ENCODE measurements around the gene SLC10A7.

DNA sequence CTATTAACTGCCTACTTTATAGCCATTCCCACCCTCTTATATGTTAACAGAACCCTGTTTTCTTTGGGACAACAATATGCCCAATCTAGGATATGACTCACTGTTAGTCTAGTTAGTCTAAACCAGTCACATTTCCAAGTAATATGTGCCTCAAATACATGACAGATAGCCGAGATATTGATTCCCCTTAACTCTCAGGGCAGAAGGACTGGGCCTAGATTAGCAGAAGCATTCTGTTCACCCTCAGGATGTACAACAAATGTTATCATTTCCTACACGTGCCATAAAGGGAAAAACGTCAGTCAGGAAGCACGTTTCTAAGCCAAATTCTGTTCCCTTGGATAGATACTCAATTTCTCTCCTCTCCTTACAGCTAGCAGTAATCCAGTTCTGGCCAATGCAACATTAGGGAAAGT lies 114.1 kb downstream of the SLC10A7 start:
- TF ChIP-seq, protein P1, sequence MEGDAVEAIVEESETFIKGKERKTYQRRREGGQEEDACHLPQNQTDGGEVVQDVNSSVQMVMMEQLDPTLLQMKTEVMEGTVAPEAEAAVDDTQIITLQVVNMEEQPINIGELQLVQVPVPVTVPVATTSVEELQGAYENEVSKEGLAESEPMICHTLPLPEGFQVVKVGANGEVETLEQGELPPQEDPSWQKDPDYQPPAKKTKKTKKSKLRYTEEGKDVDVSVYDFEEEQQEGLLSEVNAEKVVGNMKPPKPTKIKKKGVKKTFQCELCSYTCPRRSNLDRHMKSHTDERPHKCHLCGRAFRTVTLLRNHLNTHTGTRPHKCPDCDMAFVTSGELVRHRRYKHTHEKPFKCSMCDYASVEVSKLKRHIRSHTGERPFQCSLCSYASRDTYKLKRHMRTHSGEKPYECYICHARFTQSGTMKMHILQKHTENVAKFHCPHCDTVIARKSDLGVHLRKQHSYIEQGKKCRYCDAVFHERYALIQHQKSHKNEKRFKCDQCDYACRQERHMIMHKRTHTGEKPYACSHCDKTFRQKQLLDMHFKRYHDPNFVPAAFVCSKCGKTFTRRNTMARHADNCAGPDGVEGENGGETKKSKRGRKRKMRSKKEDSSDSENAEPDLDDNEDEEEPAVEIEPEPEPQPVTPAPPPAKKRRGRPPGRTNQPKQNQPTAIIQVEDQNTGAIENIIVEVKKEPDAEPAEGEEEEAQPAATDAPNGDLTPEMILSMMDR (IDR thresholded peaks at IDR 0.05; ENCODE audit: low read depth, low read length, poor library complexity, severe bottlenecking) = no peak
- no peak for TF ChIP-seq EZH2phosphoT487 (IDR thresholded peaks at IDR 0.05; ENCODE audit: borderline replicate concordance, low read length)

Measured in DOHH2 (cell line).